ENCODE measurements around the gene SLC13A5.

- TF ChIP-seq CTCF (conservative IDR thresholded peaks at IDR 0.05) = no peak
- TF ChIP-seq EZH2 (IDR thresholded peaks at IDR 0.05; ENCODE audit: low read depth) = no peak
Measured at GRCh38 chr17:6670571-6670970, 42.6 kb downstream of the SLC13A5 start.
